Endothelial cell of umbilical vein (primary cell): ENCODE data around the gene CELSR3.

Experiments used
- CTCF ChIP-seq, 2 donors: IDR thresholded peaks; 1 replicate in 1 of 2; 2 replicates in 1 of 2; pipeline ENCODE4 v1.5.1; 2011; ENCODE audit warnings: low read length in 2 of 2, mild to moderate bottlenecking in 2 of 2, moderate library complexity in 2 of 2, control low read depth in 1 of 2, inconsistent platforms in 1 of 2, low read depth in 1 of 2; ENCODE audit not compliant: insufficient read depth in 1 of 2; ENCODE audit errors: extremely low read depth in 1 of 2
- FOS ChIP-seq: IDR thresholded peaks from 2 replicates; pipeline ENCODE4 v1.6.1; 2011; ENCODE audit warnings: mild to moderate bottlenecking, low read length, moderate library complexity, borderline replicate concordance; ENCODE audit not compliant: insufficient read depth
- POLR2A ChIP-seq: IDR thresholded peaks from 2 replicates; pipeline ENCODE4 v1.6.1; 2012; ENCODE audit warnings: low read depth, mild to moderate bottlenecking, control low read depth, low read length
- POLR2AphosphoS5 ChIP-seq: IDR thresholded peaks from 2 replicates; pipeline ENCODE4 v1.6.1; 2012; ENCODE audit warnings: low read depth, mild to moderate bottlenecking, control low read depth, low read length, moderate library complexity; ENCODE audit not compliant: insufficient read depth

- no peak for TF ChIP-seq POLR2A
- TF ChIP-seq FOS, result no peak
- TF ChIP-seq POLR2AphosphoS5, result no peak
- no peak for TF ChIP-seq CTCF (IDR thresholded peaks at IDR 0.05; ENCODE audit: extremely low read depth in 1 of 2, insufficient read depth in 1 of 2, low read depth in 1 of 2, low read length in 2 of 2)
Observed at GRCh38 chr3:48693826-48694225, 31.1 kb upstream of the CELSR3 start.
